NCI-H128 (cell line): ENCODE data around the gene LRRC25.

Experiments
- DNase-seq: peaks from one replicate; lab custom pipeline; 2025; ENCODE audit not compliant: unreplicated experiment; lab: John Stamatoyannopoulos, UW

Gene LRRC25

GRCh38 chr19:18435842-18436670 lies 38.6 kb upstream of the LRRC25 start:
- no peak for DNase-seq

- DNase-seq: no peak
Measured at GRCh38 chr19:18435178-18435841, 37.9 kb upstream of the LRRC25 start.

GRCh38 chr19:18434411-18435175 lies 37.2 kb upstream of the LRRC25 start:
- no peak for DNase-seq

GRCh38 chr19:18433735-18434398 lies 36.4 kb upstream of the LRRC25 start:
- DNase-seq: no peak

- no peak for DNase-seq
Measured at GRCh38 chr19:18433015-18433691, 35.7 kb upstream of the LRRC25 start.

- no peak for DNase-seq
Measured at GRCh38 chr19:18432275-18433014, 35.0 kb upstream of the LRRC25 start.

- DNase-seq: no peak
Measured at GRCh38 chr19:18431351-18432197, 34.2 kb upstream of the LRRC25 start.

- DNase-seq: no peak
Measured at GRCh38 chr19:18430417-18431144, 33.2 kb upstream of the LRRC25 start.

GRCh38 chr19:18429717-18430416 lies 32.4 kb upstream of the LRRC25 start:
- DNase-seq: no peak

GRCh38 chr19:18428787-18429674 lies 31.6 kb upstream of the LRRC25 start:
- peak; percentile 80 for DNase-seq

- no peak for DNase-seq
Measured at GRCh38 chr19:18428173-18428786, 30.9 kb upstream of the LRRC25 start.

- no peak for DNase-seq
Measured at GRCh38 chr19:18427743-18428113, 30.3 kb upstream of the LRRC25 start.

GRCh38 chr19:18427080-18427742 lies 29.8 kb upstream of the LRRC25 start:
- DNase-seq: no peak

- no peak for DNase-seq
Measured at GRCh38 chr19:18426416-18426767, 29.0 kb upstream of the LRRC25 start.

- no peak for DNase-seq
Measured at GRCh38 chr19:18425515-18426415, 28.3 kb upstream of the LRRC25 start.
